Lung (tissue), 12 donors: ENCODE results near the gene CDK14. TPM values are rescaled to one million over a fixed set of nuclear protein-coding genes. Genes with fewer than 3 reads are reported as not detected.

Experiments used
- ATAC-seq: fragments of 200-7000 bp; cut with Tn5 transposase; one replicate; pipeline ENCODE4 v1.9.1; 2020; ENCODE audit warnings: moderate number of reproducible peaks; ENCODE audit not compliant: insufficient read depth, low FRiP score
- DNase-seq, 3 donors: peaks; one replicate each; pipeline ENCODE4 v3.0.0-alpha.2; 2013 to 2017
- H3K27ac ChIP-seq, 2 donors: one replicate each; pipeline ENCODE4 v1.5.1; 2013; ENCODE audit warnings: mild to moderate bottlenecking in 2 of 2, moderate library complexity in 2 of 2, control low read depth in 1 of 2, inconsistent platforms in 1 of 2, low read depth in 1 of 2, low read length in 1 of 2
- H3K27me3 ChIP-seq, 3 donors: one replicate each; pipeline ENCODE4 v1.5.1; 2013; ENCODE audit warnings: low read length in 2 of 3; ENCODE audit not compliant: control insufficient read depth in 3 of 3, insufficient read depth in 3 of 3
- H3K36me3 ChIP-seq, 4 donors: one replicate each; pipeline ENCODE4 v1.5.1; 2013; ENCODE audit warnings: low read length in 4 of 4, mild to moderate bottlenecking in 1 of 4, moderate library complexity in 1 of 4; ENCODE audit not compliant: control insufficient read depth in 4 of 4, insufficient read depth in 4 of 4
- H3K4me1 ChIP-seq, 5 donors: one replicate each; pipeline ENCODE4 v1.5.1; 2013; ENCODE audit warnings: low read length in 5 of 5, mild to moderate bottlenecking in 2 of 5, moderate library complexity in 1 of 5; ENCODE audit not compliant: control insufficient read depth in 5 of 5, insufficient read depth in 5 of 5
- H3K4me3 ChIP-seq: one replicate; pipeline ENCODE4 v1.5.1; 2013; ENCODE audit warnings: mild to moderate bottlenecking, control low read depth, moderate library complexity
- H3K9ac ChIP-seq, 2 donors: one replicate each; pipeline ENCODE4 v1.5.1; 2013; ENCODE audit warnings: low read length in 2 of 2, control low read depth in 1 of 2; ENCODE audit not compliant: insufficient read depth in 1 of 2
- H3K9me3 ChIP-seq, 4 donors: one replicate each; pipeline ENCODE4 v1.5.1; 2013; ENCODE audit warnings: low read length in 3 of 4, mild to moderate bottlenecking in 1 of 4, moderate library complexity in 1 of 4; ENCODE audit not compliant: control insufficient read depth in 4 of 4, insufficient read depth in 3 of 4
- CTCF ChIP-seq: IDR thresholded peaks from 2 replicates; pipeline ENCODE4 v1.5.1; 2012; ENCODE audit warnings: mild to moderate bottlenecking; ENCODE audit errors: control extremely low read depth, extremely low read depth
- WGBS, 2 donors: extraction: QIAGEN DNeasy Blood & Tissue Kit; methylation state at CpG; one replicate each; pipeline ENCODE4 v1.1.7; 2013; 5-methylcytosine and 5-hydroxymethylcytosine counted together
- polyA plus RNA-seq, 2 donors: library from polyadenylated mRNA; stranded (reverse); fragments of 200-250 nt; gene quantifications; one replicate each; pipeline ENCODE4 v1.2.1, GENCODE V29; 2013
- total RNA-seq, 2 donors: library from RNA; depleted of rRNA in 1 of 2; stranded (reverse); fragments of >200 nt in 1 of 2; gene quantifications; one replicate each; pipeline ENCODE4 v1.2.1, GENCODE V29; 2014 to 2021
- donor health status: control.
- donor health status: control.
- donor health status: Bipolar disorder and iron deficiency.
- donor health status: healthy.
- donor health status: DM: yes; HTN: yes; CAD: no.

The CDK14 gene
- total and polyA plus RNA-seq, 4 donors = 4.3 to 117 (median 18.9) TPM

DNA sequence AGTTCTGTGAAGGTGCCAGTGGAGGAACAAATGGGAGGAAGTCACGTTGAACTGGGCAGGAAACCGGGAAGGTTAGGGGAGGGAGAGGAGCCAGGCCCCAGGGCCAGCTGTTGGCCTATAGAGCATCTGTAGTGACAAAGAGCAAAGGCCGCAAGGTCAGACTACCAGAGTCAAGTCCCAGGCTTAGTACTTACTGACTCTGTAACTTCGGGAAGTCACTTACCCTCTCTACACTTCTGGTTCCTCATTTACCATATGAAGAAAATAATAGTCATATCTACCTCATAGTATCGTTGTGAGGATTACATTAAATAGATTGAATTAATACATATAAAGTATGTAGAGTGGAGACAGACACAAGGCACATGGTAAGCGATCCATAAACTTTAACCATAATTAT, 566.3 kb downstream of the CDK14 start:
- WGBS, 2 donors = 57 to 65% methylated on average over 6 of the region's 6 CpGs
- peaks cover 0 to 11% (median 0%) of the 10 kb centered on the region in 5 donors for H3K4me1 ChIP-seq
- H3K27ac ChIP-seq = no peak overlapping the region
- H3K9ac ChIP-seq = no peak overlapping the region
- H3K9me3 ChIP-seq = no peaks in the 10 kb centered on the region
- no peaks in the 10 kb centered on the region for H3K27me3 ChIP-seq
- H3K36me3 ChIP-seq = no peaks in the 10 kb centered on the region
- no peak for TF ChIP-seq CTCF
- no peak overlapping the region for H3K4me3 ChIP-seq
- DNase-seq = no peak
- no peak for ATAC-seq

- no peak for ATAC-seq
- DNase-seq = no peak
- Histone ChIP-seq H3K4me3 (no peak overlapping the region), H3K27me3 (no peaks in the 10 kb centered on the region), H3K36me3 (no peaks in the 10 kb centered on the region), H3K4me1 (peaks cover 0 to 23% (median 8%) of the 10 kb centered on the region in 5 donors), H3K27ac (no peak overlapping the region), H3K9me3 (no peaks in the 10 kb centered on the region), H3K9ac (no peak overlapping the region)
- 84% methylated on average over 2 of the region's 2 CpGs for WGBS, 2 donors
- TF ChIP-seq CTCF = no peak
These were observed 568.4 kb downstream of the CDK14 start for GRCh38 chr7:91164506-91164905.

DNA sequence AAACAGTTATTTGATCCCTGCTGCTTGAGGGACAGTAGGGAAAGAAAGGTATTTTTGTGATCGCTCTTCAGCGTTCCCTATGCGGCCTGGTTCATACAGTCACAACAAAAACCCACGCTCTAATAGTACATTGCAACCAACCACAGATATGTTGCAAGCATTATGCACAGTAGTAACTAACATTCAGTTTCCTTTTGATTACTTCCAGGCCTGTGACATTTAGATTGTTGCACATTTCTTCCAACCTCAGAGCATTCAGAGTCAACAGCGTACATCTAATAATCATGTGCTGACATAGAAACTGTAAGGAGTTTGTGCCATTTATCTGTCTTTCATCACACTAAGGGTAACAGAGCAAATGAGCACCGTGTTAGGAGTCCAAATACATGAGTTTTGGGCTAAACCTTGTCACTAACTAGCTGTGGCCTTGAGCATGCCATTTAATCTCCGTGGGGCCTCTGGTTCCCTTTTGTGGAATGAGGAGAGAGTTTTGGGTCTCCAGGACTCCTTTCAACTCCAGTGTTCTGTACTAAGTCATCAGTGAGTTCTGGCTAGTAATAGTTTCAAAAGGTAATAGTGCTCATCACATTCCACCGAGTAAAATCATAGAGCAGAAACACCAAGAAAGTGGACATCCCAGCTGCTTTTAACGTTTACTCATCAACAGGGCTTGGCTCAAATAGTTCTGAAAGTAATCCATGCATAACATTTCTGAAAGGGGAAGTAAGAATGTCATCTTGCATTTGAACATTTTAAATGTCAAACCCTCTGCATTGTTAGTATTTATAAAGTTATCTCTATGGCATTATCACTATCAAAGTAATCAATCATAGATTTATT, 569.1 kb downstream of the CDK14 start:
- Histone ChIP-seq H3K9ac (no peak overlapping the region), H3K9me3 (no peaks in the 10 kb centered on the region), H3K27me3 (no peaks in the 10 kb centered on the region), H3K4me3 (no peak overlapping the region), H3K36me3 (no peaks in the 10 kb centered on the region), H3K27ac (no peak overlapping the region), H3K4me1 (peaks cover 0 to 30% (median 9%) of the 10 kb centered on the region in 5 donors)
- ATAC-seq = peak; percentile 38
- DNase-seq = peak in 1 of 3 donors; percentile 30
- 53 to 62% methylated on average over 9 of the region's 9 CpGs for WGBS, 2 donors
- no peak for TF ChIP-seq CTCF
